Lower leg skin (tissue), 3 donors: ENCODE measurements around the gene PDLIM7.

ENCODE experiments used
- CTCF ChIP-seq, 3 donors: fragments of 450-650 bp; IDR thresholded peaks; one replicate each; pipeline ENCODE4 v1.5.1; 2016; ENCODE audit warnings: antibody characterized with exemption in 3 of 3, mild to moderate bottlenecking in 3 of 3, moderate library complexity in 2 of 3
- POLR2A ChIP-seq, 2 donors: fragments of 450-650 bp; IDR thresholded peaks; one replicate each; pipeline ENCODE4 v1.6.1; 2016 to 2017; ENCODE audit warnings: antibody characterized with exemption in 2 of 2, mild to moderate bottlenecking in 1 of 2, moderate library complexity in 1 of 2

GRCh38 chr5:177491983-177492746 is 5.2 kb downstream of the PDLIM7 start:
- no peak for TF ChIP-seq CTCF (IDR thresholded peaks at IDR 0.05)
- no peak for TF ChIP-seq POLR2A (IDR thresholded peaks at IDR 0.05)
